Stimulated activated memory B cell treated with anti-CD40 and anti-IgM and Interleukin-4, amounts not matched to agents 10 μg/mL and 1 μg/mL and 100 μg/mL, for 72 hours (primary cell): ENCODE measurements around the gene TIGD6.
"Not testable (repeated sequence)": the region's sequence is repeated elsewhere in the genome, so short reads cannot be mapped to it uniquely, and the experiment has no call there.

Source experiments
- ATAC-seq: fragments of 150-1000 bp; cut with Tn5 transposase; 2 replicates; pipeline ENCODE4 v1.10.0; 2021
- H3K27ac Mint-ChIP-seq: one replicate; pipeline ENCODE4 v1.8.0; 2022; ENCODE audit warnings: mild to moderate bottlenecking, mixed read lengths
- H3K27me3 Mint-ChIP-seq: one replicate; pipeline ENCODE4 v1.8.0; 2022; ENCODE audit warnings: mixed read lengths
- H3K36me3 Mint-ChIP-seq: one replicate; pipeline ENCODE4 v1.8.0; 2022; ENCODE audit warnings: mixed read lengths
- H3K4me1 Mint-ChIP-seq: one replicate; pipeline ENCODE4 v1.8.0; 2022; ENCODE audit warnings: mixed read lengths
- H3K4me3 Mint-ChIP-seq: one replicate; pipeline ENCODE4 v1.8.0; 2022; ENCODE audit warnings: mild to moderate bottlenecking, moderate library complexity, mixed read lengths
- H3K9me3 Mint-ChIP-seq: one replicate; pipeline ENCODE4 v1.8.0; 2022; ENCODE audit warnings: mixed read lengths

Gene TIGD6

GRCh38 chr5:149944666-149945065 lies 55.8 kb downstream of the TIGD6 start, which contains the start of gene PDE6A:
Gene PDE6A, minus strand, starts transcription at chr5:149944793. Its CDS starts 120 bp downstream, at chr5:149944673.
- Mint-ChIP-seq H3K36me3 (no peaks in the 10 kb centered on the region), H3K4me3 (no peak within 1 kb of the TSS), H3K4me1 (no peaks in the 10 kb centered on the region), H3K9me3 (no peaks in the 10 kb centered on the region), H3K27ac (no peak within 1 kb of the TSS), H3K27me3 (peaks cover 26% of the 10 kb centered on the region)
- no peak for ATAC-seq

DNA sequence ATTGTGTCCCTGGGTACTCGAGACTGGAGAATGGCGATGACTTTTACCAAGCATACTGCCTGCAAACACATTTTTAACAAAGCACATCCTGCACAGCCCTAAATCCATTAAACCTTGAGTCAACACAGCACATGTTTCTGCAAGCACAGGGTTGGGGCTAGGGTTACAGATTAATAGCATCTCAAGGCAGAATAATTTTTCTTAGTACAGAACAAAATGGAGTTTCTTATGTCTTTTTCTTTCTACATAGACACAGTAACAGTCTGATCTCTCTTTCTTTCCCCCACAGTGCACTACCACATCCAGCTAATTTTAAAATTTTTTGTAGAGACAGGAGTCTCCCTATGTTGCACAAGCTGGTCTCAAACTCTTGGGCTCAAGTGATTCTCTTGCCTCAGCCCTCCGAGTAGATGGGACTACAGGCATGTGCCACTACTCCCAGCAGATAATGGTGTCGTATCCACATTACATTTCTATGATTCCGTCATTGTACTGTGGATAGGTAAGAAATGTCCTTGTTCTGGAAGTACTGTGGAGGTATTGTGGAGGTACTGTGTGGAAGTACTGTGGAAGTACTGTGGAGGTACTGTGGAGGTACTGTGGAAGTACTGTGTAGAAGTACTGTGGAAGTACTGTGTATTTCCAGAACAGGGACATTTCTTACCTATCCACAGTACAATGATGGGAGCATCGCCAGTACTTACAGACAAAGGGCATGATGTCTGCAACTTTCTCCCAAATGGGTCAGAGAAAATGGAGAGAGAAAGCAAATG lies 57.1 kb downstream of the TIGD6 start:
- H3K36me3 Mint-ChIP-seq, H3K4me3 Mint-ChIP-seq, H3K27ac Mint-ChIP-seq, H3K4me1 Mint-ChIP-seq, H3K9me3 Mint-ChIP-seq, ATAC-seq: not testable (repeated sequence)
- H3K27me3 Mint-ChIP-seq = peaks cover 16% of the 10 kb centered on the region
